Measurements from ENCODE around the gene GRID1.

The GRID1 gene

DNA sequence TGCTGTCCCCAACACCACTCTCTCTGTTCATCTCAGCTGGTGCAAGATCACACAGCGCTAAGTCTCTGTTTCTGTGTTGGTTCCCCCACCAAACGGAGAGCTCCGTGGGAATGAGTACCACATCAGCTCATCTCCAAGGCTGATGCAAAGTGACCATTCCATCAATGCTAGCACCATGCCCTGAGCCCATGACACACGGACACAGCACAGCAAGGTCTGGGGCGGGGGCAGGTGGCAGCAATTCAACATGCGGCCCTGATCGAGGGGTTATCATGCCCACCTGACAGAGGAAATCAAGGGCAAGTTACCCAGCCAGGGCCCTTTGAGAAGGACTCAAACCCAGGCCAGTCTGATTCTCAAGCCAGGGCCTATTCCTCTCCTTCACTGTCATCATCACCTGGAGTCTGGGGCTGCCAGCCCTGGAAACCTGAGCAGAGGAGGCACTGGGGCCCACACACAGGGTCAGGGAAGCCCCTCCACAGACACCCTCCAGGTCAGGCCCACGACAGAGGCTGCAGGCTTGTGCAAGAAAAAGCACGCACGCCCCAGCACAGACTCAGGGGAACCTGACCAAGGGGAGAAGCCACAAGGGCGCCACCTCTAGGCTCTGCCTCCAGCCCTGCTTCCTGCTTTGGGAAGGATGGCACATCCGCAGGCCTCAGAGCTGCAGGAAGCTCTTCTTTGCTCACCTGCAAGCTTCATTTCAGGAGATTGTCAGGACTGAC is 74.8 kb downstream of the GRID1 start:
- no peak for DNase-seq

DNA sequence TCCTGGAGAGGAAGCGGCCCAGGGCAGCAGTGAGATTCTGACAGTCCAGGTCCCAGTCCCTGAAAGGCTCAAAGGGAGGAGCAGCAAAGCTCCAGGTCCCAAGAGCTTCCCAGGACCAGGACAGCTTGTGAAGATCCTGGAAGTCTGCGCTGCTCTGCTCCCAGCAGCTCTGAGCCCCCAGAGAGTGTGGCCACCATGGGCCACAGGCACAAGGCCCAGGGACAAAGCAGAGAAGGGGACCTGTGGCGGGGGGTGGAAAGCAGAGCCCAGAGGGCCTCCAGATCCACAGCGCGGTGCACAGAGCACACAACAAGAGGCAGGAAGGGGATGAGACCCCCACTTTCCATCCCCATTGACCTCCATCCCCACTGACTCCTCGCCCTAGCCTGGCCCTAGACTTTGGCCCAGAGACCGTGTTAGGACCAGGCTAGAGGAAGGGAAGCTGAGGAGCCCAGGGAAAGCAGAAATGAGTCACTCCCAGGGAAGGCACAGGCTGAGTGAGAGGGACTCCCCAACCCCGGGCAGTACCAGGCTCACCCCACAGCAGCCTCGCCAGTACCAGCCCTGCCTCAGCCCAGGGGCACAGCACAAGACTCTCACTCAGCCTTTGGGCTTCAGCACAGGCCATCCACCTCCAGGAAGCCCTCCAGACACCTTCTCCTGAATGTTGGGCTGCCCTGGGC is 75.5 kb downstream of the GRID1 start:
- DNase-seq, result no peak

DNA sequence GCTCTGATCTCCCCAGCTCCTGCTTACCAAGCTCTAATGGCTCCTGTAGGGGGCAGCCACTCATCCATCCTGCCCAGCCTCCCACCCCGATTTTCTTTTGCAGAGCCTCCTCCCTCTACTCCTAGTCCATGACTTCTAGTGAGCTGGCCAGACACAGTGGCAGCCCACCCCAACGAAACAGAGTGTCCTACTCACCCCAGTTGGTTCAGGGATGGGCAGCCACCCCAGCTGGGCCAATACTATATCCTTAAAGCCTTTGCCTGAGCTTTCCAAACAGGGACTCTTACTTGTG is 77.1 kb downstream of the GRID1 start:
- DNase-seq, result no peak

DNA sequence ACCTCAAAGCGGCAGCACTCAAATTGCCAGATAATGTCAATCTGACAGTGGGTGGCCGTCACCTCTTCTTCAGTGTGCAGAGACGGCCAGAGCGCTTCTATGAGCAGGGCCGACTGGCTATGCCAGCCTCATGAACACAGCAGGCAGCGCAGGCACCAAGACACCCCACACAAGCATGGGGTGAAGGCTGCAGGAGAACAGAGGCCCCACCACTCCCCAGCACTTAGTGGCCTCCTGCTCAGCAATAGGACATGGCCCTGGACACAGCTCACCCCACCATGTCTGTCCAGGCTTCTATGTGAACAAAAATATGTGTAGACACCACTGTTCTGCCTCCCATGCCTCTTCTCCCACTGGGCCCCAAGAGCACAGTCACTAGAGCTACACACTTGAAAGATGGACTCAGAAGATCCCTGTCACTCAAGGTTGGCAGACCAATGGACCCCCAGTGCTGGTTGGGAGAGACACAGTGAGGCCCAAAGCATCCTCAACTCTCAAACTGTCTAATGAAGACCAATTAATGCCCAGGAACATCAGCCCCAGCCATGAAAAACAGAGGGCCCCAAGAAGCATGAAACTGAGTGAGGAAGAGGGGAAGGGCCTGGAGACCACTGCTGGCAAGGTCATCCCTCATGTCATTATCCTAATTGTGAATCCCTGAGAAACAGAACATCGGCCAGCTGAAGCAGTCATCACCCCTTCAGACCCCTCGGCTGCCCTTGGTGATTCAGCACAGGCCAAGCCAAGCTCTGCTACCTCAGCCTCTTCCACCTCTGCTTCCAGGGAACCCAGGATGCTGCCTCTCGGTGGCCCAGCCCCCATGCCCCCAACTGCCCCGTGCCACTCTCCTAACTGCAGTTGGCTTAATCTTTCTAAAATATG is 77.7 kb downstream of the GRID1 start:
- DNase-seq, result no peak

GRCh38 chr10:86287966-86288579 is 78.5 kb downstream of the GRID1 start:
- DNase-seq, result no peak

GRCh38 chr10:86287110-86287793 is 79.3 kb downstream of the GRID1 start:
- DNase-seq, result no peak

DNA sequence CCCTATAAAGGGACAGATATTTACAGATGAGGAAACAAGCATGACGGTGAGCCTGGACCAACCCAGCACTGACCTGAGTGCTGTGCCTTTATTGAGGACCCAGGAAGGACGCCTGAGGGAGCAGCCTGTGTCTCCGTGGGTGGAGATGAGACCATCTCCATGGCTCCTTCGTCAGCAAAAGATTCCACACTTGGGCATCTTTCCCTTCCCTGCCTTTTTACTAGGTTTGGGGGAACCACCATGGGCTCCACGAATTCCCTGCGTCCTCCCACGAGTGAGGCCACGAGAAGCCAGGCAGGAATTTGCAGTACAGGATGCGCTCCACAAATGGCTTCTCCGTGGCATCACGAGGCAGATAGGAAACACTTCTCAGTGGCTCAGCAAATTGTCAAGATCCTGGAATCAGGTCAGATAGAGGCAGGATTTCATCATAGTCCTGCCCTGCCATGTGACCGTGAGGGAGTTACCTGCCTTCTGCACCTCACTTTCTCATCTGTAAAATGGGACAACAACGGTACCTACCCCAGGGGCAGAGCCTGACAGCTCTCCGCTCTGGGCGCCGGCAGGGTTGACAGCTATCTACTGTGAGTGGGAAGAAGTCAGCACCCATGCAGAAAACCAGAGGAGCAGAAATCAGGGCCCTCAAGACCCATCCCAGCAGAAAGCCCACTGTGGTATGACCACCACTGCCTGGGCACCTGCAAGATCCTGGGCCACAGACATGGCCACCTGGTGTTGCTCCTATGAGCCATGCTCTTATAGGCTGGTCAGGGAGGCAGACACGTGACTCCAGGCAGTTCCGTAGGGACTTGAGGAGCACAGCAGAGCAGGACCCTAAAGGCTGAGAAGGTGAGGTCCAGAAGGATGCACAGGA is 80.1 kb downstream of the GRID1 start:
- DNase-seq, result no peak

- DNase-seq, result no peak
These were observed 81.3 kb downstream of the GRID1 start for GRCh38 chr10:86285136-86285790.

DNA sequence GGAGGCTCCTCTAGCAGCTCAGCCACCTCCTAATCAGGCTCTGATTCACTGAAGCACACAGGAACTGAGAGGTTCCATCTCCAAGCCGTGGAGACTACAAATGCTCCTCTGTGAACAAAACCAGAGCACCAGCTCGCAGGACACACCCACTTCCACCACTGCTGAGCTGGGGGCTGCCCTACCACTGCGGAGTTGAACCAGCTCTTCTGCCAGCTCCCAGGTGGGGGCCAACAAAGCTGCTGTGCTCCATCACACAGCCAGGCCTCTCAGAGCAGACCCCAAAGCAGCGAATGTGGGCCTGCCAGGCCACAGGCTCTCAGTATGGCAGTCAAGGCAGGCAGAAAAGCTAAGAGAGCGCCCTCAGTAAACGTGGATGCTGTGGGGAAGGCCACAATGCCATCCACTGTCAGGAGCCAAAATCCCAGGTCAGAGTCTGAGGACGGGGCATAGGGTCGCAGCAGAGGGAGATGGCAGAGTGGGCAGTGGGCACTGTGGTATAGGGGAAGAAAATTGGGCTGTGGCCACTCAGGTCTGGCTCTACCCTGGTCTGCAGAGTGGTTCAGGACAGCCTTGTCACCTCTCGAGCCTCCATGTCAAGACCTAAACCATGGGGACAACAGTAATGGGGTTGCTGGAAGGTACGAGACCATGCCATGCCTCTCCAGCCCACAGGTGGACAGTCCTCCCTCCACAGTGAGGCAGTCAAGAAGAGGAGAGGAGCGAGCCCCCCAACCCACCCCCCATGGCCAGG is 82.1 kb downstream of the GRID1 start:
- DNase-seq, result no peak

DNA sequence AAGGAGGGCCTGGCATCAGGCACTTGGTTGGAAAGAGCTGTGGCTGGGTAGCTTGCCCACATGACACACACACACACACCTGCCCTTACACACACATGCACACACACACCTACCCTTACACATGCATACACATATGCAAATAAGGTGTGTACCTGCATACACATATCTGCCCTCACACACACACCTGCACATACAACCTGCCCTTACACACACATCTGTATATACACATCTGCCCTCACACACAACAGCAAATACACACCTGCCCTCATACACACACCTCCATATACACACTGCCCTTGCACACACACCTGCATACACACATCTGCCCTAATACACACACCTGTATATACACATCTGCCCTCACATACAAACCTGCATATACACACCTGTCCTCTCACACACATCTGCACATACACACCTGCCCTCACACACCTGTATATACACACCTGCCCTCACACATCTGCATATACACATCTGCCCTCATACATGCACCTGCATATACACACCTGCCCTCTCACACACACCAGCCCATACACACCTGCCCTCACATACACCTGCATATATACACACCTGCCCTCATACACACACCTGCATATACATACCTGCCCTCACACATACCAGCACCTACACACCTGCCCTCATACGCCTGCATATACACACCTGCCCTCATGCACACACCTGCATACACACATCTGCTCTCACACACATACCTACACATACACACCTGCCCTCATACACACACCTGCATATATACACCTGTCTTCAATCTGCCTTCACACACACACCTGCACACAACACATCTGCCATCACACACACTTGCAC is 82.9 kb downstream of the GRID1 start:
- no peak for DNase-seq

GRCh38 chr10:86282664-86283465 is 83.7 kb downstream of the GRID1 start:
- no peak for DNase-seq

- no peak for DNase-seq
These were observed 85.2 kb downstream of the GRID1 start for GRCh38 chr10:86281396-86281795.

- no peak for DNase-seq
These were observed 97.3 kb downstream of the GRID1 start for GRCh38 chr10:86269332-86269731.

GRCh38 chr10:86267286-86268195 is 99.1 kb downstream of the GRID1 start:
- no peak for DNase-seq

- DNase-seq, result no peak
These were observed 100.0 kb downstream of the GRID1 start for GRCh38 chr10:86266446-86267242.

DNA sequence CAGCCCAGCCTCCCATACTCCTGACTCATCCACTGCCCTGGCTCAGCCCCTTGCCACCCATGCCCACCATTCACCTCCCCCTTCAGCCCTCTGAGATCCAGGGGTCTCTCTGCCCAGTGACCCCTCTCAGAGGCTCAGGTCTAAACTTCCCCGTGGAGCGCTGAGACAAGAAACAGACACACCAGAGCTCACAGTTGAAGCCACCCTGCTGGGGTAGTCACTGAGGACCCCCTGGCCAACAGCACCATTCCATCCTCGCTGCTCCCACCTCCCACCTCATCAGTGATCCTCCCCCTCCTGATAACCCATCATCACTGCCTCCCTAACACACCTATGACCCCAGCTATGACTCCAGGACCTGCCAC is 100.7 kb downstream of the GRID1 start:
- no peak for DNase-seq

Measured in stimulated activated naive CD4-positive, alpha-beta T cell (primary cell).